T47D (cell line): ENCODE results near the gene KRT24.

Experiments used
- DNase-seq, 2 experiments: peaks; one replicate each; pipeline versions ENCODE4 v3.0.0 to v3.0.0-alpha.2; 2011 to 2012; ENCODE audit warnings: low read depth in 1 of 2, low spot score in 1 of 2
- JUND ChIP-seq: IDR thresholded peaks from 2 replicates; pipeline ENCODE4 v1.6.1; 2012; ENCODE audit warnings: low read depth
- in situ Hi-C: cut with HindIII; loops from 2 replicates; pipeline ENCODE4 v1.10.0; 2016; ENCODE audit warnings: low sequenced_read_pairs, low pct_unique_long_range_greater_than_20kb

Gene KRT24

GRCh38 chr17:40679523-40679907, 24.0 kb downstream of the KRT24 start:
- in situ Hi-C loops: no loop called here
- no peak for TF ChIP-seq JUND
- DNase-seq: no peak

GRCh38 chr17:40678902-40679522, 24.5 kb downstream of the KRT24 start:
- in situ Hi-C loops: no loop called here
- no peak for DNase-seq
- no peak for TF ChIP-seq JUND

- in situ Hi-C loops: no loop called here
- no peak for DNase-seq
- no peak for TF ChIP-seq JUND
Observed at GRCh38 chr17:40675905-40676304, 27.6 kb downstream of the KRT24 start.

GRCh38 chr17:40672654-40673053, 30.9 kb downstream of the KRT24 start:
- no peak for DNase-seq
- no peak for TF ChIP-seq JUND
- in situ Hi-C loops: no loop called here

GRCh38 chr17:40671282-40671681, 32.3 kb downstream of the KRT24 start:
- DNase-seq: peak in 1 of 2 experiments; percentile 11
- TF ChIP-seq JUND: no peak
- in situ Hi-C loops: no loop called here

- in situ Hi-C loops: no loop called here
- TF ChIP-seq JUND: no peak
- no peak for DNase-seq
Observed at GRCh38 chr17:40666331-40666730, 37.2 kb downstream of the KRT24 start.

GRCh38 chr17:40664582-40665333, 38.8 kb downstream of the KRT24 start, which contains the start of gene KRT222:
Gene KRT222, minus strand, starts transcription at chr17:40665177. Its CDS starts 78 bp downstream, at chr17:40665099.
- DNase-seq: no peak
- TF ChIP-seq JUND: no peak
- in situ Hi-C loops: no loop called here

- no peak for DNase-seq
- no peak for TF ChIP-seq JUND
- in situ Hi-C loops: no loop called here
Observed at GRCh38 chr17:40663252-40663651, 40.3 kb downstream of the KRT24 start.

- DNase-seq: no peak
- TF ChIP-seq JUND: no peak
- in situ Hi-C loops: no loop called here
Observed at GRCh38 chr17:40659911-40660310, 43.6 kb downstream of the KRT24 start.

- in situ Hi-C loops: no loop called here
- TF ChIP-seq JUND: no peak
- DNase-seq: no peak
Observed at GRCh38 chr17:40658396-40658795, 45.2 kb downstream of the KRT24 start.

- peak in 1 of 2 experiments; percentile 59 for DNase-seq
- no peak for TF ChIP-seq JUND
- in situ Hi-C loops: no loop called here
Observed at GRCh38 chr17:40651939-40652338, 51.6 kb downstream of the KRT24 start.

GRCh38 chr17:40648384-40648968, 55.1 kb downstream of the KRT24 start:
- DNase-seq: no peak
- in situ Hi-C loops: no loop called here
- no peak for TF ChIP-seq JUND
